ENCODE measurements around the gene MRC1. TPM values are rescaled to one million over a fixed set of nuclear protein-coding genes. Genes with fewer than 3 reads are reported as not detected.

MRC1 gene
- total RNA-seq, 2 experiments from 2014 or later = 0.08 TPM

DNA sequence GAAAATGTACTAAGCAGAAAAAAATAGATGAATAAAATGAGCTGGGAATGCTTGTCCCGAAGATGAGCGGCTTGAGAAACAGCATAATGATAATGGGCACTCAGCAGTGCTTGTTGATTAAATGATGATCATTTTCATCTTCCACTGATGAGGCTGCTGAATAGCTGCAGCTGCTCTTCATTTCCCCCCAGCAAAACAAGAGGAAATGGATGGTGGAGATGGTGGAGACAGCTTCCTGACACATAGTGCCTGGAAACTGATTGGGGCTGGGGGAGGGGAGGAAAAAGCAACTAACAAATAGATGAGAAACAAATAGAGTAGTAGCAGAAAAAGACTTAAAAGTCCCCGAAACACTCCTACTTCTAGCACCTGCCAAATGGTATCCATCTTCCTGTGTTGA, 41.4 kb downstream of the MRC1 start:
- Mint-ChIP-seq H3K4me3 (no peak overlapping the region), H3K27me3 (peaks cover 5% of the 10 kb centered on the region), H3K27ac (no peak overlapping the region), H3K36me3 (ENCODE audit: low read depth) (no peaks in the 10 kb centered on the region), H3K9me3 (peaks cover 2% of the 10 kb centered on the region), H3K4me1 (ENCODE audit: low read depth) (peaks cover 10% of the 10 kb centered on the region)
- peak in 1 of 14 experiments; percentile 22 for DNase-seq
- H3K4me3 ChIP-seq (ENCODE audit: low read length) = no peak overlapping the region
- H3K4me1 ChIP-seq (ENCODE audit: insufficient read depth, low read length) = no peaks in the 10 kb centered on the region
- no peak overlapping the region for H3K27ac ChIP-seq (ENCODE audit: low read depth in 1 of 2, low read length in 2 of 2)
- H3K9me3 ChIP-seq (ENCODE audit: control insufficient read depth in 1 of 2, insufficient read depth in 1 of 2, low read length in 2 of 2) = no peaks in the 10 kb centered on the region
- H3K27me3 ChIP-seq (ENCODE audit: control insufficient read depth in 1 of 2, insufficient read depth in 2 of 2, low read length in 2 of 2) = no peaks in the 10 kb centered on the region
- no peaks in the 10 kb centered on the region for H3K36me3 ChIP-seq (ENCODE audit: insufficient read depth, low read length)
- TF ChIP-seq, protein P1, sequence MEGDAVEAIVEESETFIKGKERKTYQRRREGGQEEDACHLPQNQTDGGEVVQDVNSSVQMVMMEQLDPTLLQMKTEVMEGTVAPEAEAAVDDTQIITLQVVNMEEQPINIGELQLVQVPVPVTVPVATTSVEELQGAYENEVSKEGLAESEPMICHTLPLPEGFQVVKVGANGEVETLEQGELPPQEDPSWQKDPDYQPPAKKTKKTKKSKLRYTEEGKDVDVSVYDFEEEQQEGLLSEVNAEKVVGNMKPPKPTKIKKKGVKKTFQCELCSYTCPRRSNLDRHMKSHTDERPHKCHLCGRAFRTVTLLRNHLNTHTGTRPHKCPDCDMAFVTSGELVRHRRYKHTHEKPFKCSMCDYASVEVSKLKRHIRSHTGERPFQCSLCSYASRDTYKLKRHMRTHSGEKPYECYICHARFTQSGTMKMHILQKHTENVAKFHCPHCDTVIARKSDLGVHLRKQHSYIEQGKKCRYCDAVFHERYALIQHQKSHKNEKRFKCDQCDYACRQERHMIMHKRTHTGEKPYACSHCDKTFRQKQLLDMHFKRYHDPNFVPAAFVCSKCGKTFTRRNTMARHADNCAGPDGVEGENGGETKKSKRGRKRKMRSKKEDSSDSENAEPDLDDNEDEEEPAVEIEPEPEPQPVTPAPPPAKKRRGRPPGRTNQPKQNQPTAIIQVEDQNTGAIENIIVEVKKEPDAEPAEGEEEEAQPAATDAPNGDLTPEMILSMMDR (IDR thresholded peaks at IDR 0.05) = no peak
- intact Hi-C loops (cut with DNase I, micrococcal nuclease) = no loop called here
- CTCF ChIA-PET = no interaction called here
- ATAC-seq (ENCODE audit: poor library complexity) = no peak
- POLR2A ChIA-PET = no interaction called here

DNA sequence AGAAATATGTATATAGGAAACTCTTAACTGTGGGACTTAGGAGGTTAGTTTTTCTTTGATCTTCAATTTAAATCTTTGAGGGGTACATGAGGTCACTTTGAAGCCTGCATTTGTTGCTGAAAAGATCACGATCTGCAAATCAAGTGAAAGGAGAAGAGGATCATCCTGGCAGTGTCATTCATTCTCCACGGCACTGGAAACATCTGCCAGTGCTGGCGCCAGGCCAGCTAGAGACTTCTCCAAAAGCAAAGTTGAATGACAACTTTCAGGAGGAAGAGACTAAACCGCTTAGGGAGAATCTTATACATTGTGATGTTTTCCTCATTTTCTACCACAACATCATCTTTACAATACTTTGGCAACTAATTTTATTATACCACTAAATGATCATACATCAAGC, 42.5 kb downstream of the MRC1 start:
- H3K36me3 Mint-ChIP-seq (ENCODE audit: low read depth) = no peaks in the 10 kb centered on the region
- TF ChIP-seq, protein P1 (IDR thresholded peaks at IDR 0.05) = no peak
- ChIA-PET POLR2A (no interaction called here), CTCF (no interaction called here)
- peaks cover 5% of the 10 kb centered on the region for H3K27me3 Mint-ChIP-seq
- no peaks in the 10 kb centered on the region for H3K27me3 ChIP-seq (ENCODE audit: control insufficient read depth in 1 of 2, insufficient read depth in 2 of 2, low read length in 2 of 2)
- peaks cover 10% of the 10 kb centered on the region for H3K4me1 Mint-ChIP-seq (ENCODE audit: low read depth)
- no peaks in the 10 kb centered on the region for H3K4me1 ChIP-seq (ENCODE audit: insufficient read depth, low read length)
- ATAC-seq (ENCODE audit: poor library complexity) (no peak), DNase-seq (peak in 2 of 14 experiments; percentile 35 to 43)
- no peak overlapping the region for H3K27ac Mint-ChIP-seq
- no peak overlapping the region for H3K27ac ChIP-seq (ENCODE audit: low read depth in 1 of 2, low read length in 2 of 2)
- no peak overlapping the region for H3K4me3 Mint-ChIP-seq
- H3K9me3 ChIP-seq (ENCODE audit: control insufficient read depth in 1 of 2, insufficient read depth in 1 of 2, low read length in 2 of 2) = no peaks in the 10 kb centered on the region
- intact Hi-C loops (cut with DNase I, micrococcal nuclease) = no loop called here
- H3K4me3 ChIP-seq (ENCODE audit: low read length) = no peak overlapping the region
- no peaks in the 10 kb centered on the region for H3K36me3 ChIP-seq (ENCODE audit: insufficient read depth, low read length)
- H3K9me3 Mint-ChIP-seq = peaks cover 2% of the 10 kb centered on the region

DNA sequence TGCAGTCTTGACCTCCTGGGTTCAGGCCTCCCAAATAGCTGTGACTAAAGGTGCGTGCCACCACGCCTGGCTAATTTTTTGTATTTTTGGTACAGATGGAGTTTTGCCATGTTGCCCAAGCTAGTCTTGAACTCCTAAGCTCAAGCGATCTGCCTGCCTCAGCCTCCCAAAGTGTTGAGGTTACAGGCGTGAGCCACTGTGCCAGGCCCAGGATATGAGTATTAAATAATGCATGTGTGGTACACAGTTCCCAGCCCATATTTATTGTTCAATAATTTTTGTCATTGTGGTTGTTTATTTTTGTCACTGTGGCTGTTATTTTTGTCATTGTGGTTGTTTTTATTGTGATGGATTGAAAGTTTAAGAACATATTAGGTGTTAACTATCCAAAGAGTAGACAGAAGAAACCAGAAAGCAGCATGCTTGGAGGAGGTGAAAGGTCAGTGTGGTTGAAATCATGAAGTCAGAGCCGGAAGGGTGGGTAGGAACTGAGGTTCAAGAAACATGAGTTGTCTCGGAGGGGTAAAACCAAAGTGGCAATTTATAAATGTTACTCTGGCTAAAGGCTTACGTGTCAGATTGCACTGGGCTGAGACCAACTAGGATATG, 45.0 kb downstream of the MRC1 start:
- Mint-ChIP-seq H3K27ac (no peak overlapping the region), H3K4me3 (no peak overlapping the region), H3K9me3 (peaks cover 2% of the 10 kb centered on the region), H3K27me3 (no peaks in the 10 kb centered on the region), H3K36me3 (ENCODE audit: low read depth) (no peaks in the 10 kb centered on the region), H3K4me1 (ENCODE audit: low read depth) (peaks cover 5% of the 10 kb centered on the region)
- peak in 2 of 14 experiments; percentile 9 to 58 for DNase-seq
- H3K27me3 ChIP-seq (ENCODE audit: control insufficient read depth in 1 of 2, insufficient read depth in 2 of 2, low read length in 2 of 2) = no peaks in the 10 kb centered on the region
- ChIA-PET POLR2A (no interaction called here), CTCF (no interaction called here)
- TF ChIP-seq, protein P1 (IDR thresholded peaks at IDR 0.05) = no peak
- intact Hi-C loops (cut with DNase I, micrococcal nuclease) = no loop called here
- H3K4me1 ChIP-seq (ENCODE audit: insufficient read depth, low read length) = peaks cover under 1% of the 10 kb centered on the region
- no peaks in the 10 kb centered on the region for H3K36me3 ChIP-seq (ENCODE audit: insufficient read depth, low read length)
- H3K9me3 ChIP-seq (ENCODE audit: control insufficient read depth in 1 of 2, insufficient read depth in 1 of 2, low read length in 2 of 2) = no peaks in the 10 kb centered on the region
- H3K4me3 ChIP-seq (ENCODE audit: low read length) = no peak overlapping the region
- peak; percentile 43 for ATAC-seq (ENCODE audit: poor library complexity)
- no peak overlapping the region for H3K27ac ChIP-seq (ENCODE audit: low read depth in 1 of 2, low read length in 2 of 2)

All from CD4-positive, alpha-beta T cell (primary cell).